OCI-LY3 (cell line): ENCODE measurements around the gene PTPN5.

Experiments used
- H2AFZ ChIP-seq: fragments of 200-600, 300-600 bp; shearing (Covaris generic); 2 replicates; pipeline ENCODE4 v1.6.0; 2014; ENCODE audit warnings: antibody characterized with exemption, low read depth, low read length
- H3K27ac ChIP-seq: fragments of 200-600, 300-600 bp; sonication (generic); 2 replicates; pipeline ENCODE4 v1.5.1; 2014; ENCODE audit warnings: mild to moderate bottlenecking, low read length, moderate library complexity, mixed read lengths
- H3K27me3 ChIP-seq: fragments of 200-600, 300-600 bp; sonication (generic); 2 replicates; pipeline ENCODE4 v1.6.1; 2014; ENCODE audit warnings: low read depth, low read length, mixed read lengths
- H3K36me3 ChIP-seq: fragments of 200-600, 300-600 bp; sonication (generic); replicated peaks from 2 replicates; pipeline ENCODE3; 2014; ENCODE audit warnings: low read depth, low read length, mixed read lengths
- H3K4me1 ChIP-seq: fragments of 300-600, 200-600 bp; sonication (generic); 2 replicates; pipeline ENCODE4 v1.6.1; 2014; ENCODE audit warnings: low read length, mixed read lengths
- H3K4me2 ChIP-seq: fragments of 200-600, 300-600 bp; sonication (generic); 2 replicates; pipeline ENCODE4 v1.6.1; 2014; ENCODE audit warnings: low read length, mixed read lengths
- H3K4me3 ChIP-seq: fragments of 300-600, 200-600 bp; sonication (generic); 2 replicates; pipeline ENCODE4 v1.5.1; 2014; ENCODE audit warnings: antibody characterized with exemption, mild to moderate bottlenecking, low read length, moderate library complexity
- H3K79me2 ChIP-seq: fragments of 300-600, 200-600 bp; shearing (Covaris generic); 2 replicates; pipeline ENCODE4 v1.6.1; 2014; ENCODE audit warnings: mild to moderate bottlenecking, low read length, mixed read lengths
- H3K9ac ChIP-seq: fragments of 300-600, 200-600 bp; shearing (Covaris generic); 2 replicates; pipeline ENCODE4 v1.6.0; 2014; ENCODE audit warnings: mild to moderate bottlenecking, low read length, moderate library complexity
- H3K9me3 ChIP-seq: fragments of 200-600, 300-600 bp; shearing (Covaris generic); 2 replicates; pipeline ENCODE4 v1.6.1; 2014; ENCODE audit warnings: low read length, mixed read lengths; ENCODE audit not compliant: insufficient read depth
- H4K20me1 ChIP-seq: fragments of 200-600, 300-600 bp; sonication (generic); 2 replicates; pipeline ENCODE4 v1.6.1; 2016; ENCODE audit warnings: low read length, mixed read lengths; ENCODE audit not compliant: insufficient read depth
- CTCF ChIP-seq: fragments of 200-600, 300-600 bp; sonication (generic); IDR thresholded peaks from 2 replicates; pipeline ENCODE4 v1.5.1; 2014; ENCODE audit warnings: antibody characterized with exemption, low read length, low read depth
- EZH2phosphoT487 ChIP-seq: fragments of 200-600 bp; shearing (Covaris generic); IDR thresholded peaks from 2 replicates; pipeline ENCODE4 v1.6.1; 2018; ENCODE audit warnings: antibody characterized with exemption, mixed run types, low read depth

The PTPN5 gene

GRCh38 chr11:18700375-18700774, 91.2 kb downstream of the PTPN5 start:
- TF ChIP-seq EZH2phosphoT487 (no peak), CTCF (no peak)
- Histone ChIP-seq H3K4me3 (no peak overlapping the region), H3K9me3 (no peaks in the 10 kb centered on the region), H3K4me1 (peaks cover 15% of the 10 kb centered on the region), H3K79me2 (no peaks in the 10 kb centered on the region), H3K9ac (no peak overlapping the region), H2AFZ (no peak overlapping the region), H3K36me3 (no peaks in the 10 kb centered on the region), H3K27me3 (peaks cover 29% of the 10 kb centered on the region), H3K4me2 (no peak overlapping the region), H4K20me1 (no peaks in the 10 kb centered on the region), H3K27ac (no peak overlapping the region)

GRCh38 chr11:18699848-18700261, 91.7 kb downstream of the PTPN5 start:
- Histone ChIP-seq H3K27me3 (peaks cover 31% of the 10 kb centered on the region), H3K4me3 (peak overlapping the region; percentile 76; the same call in 1 of the 2 replicates), H3K9me3 (no peaks in the 10 kb centered on the region), H3K9ac (no peak overlapping the region), H3K79me2 (no peaks in the 10 kb centered on the region), H3K36me3 (no peaks in the 10 kb centered on the region), H3K4me2 (peak overlapping the region; percentile 67), H4K20me1 (no peaks in the 10 kb centered on the region), H2AFZ (no peak overlapping the region), H3K27ac (no peak overlapping the region), H3K4me1 (peaks cover 15% of the 10 kb centered on the region)
- TF ChIP-seq EZH2phosphoT487, result no peak
- TF ChIP-seq CTCF, result no peak

DNA sequence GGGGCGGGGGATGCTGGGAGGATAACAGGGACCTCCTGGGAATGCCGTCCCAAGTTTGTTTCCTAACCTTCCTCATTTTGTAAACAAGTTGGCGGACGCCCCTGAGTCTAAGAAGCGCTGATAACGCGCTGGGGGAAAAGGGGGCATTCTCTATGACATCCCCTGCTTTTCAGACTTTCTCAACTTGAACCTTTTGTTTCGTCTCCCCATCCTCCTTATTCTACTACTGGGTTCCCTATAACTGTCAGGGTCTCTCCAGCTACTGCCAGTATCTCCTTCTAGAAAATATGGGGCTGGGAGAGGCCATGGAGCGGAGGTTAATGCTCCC, 92.4 kb downstream of the PTPN5 start:
- Histone ChIP-seq H3K79me2 (no peaks in the 10 kb centered on the region), H3K4me2 (peak overlapping the region; percentile 67), H2AFZ (no peak overlapping the region), H3K36me3 (no peaks in the 10 kb centered on the region), H3K4me3 (peak overlapping the region; percentile 76), H3K9ac (no peak overlapping the region), H3K4me1 (peaks cover 15% of the 10 kb centered on the region), H3K9me3 (no peaks in the 10 kb centered on the region), H4K20me1 (no peaks in the 10 kb centered on the region), H3K27me3 (peaks cover 31% of the 10 kb centered on the region), H3K27ac (no peak overlapping the region)
- TF ChIP-seq EZH2phosphoT487, result no peak
- no peak for TF ChIP-seq CTCF

DNA sequence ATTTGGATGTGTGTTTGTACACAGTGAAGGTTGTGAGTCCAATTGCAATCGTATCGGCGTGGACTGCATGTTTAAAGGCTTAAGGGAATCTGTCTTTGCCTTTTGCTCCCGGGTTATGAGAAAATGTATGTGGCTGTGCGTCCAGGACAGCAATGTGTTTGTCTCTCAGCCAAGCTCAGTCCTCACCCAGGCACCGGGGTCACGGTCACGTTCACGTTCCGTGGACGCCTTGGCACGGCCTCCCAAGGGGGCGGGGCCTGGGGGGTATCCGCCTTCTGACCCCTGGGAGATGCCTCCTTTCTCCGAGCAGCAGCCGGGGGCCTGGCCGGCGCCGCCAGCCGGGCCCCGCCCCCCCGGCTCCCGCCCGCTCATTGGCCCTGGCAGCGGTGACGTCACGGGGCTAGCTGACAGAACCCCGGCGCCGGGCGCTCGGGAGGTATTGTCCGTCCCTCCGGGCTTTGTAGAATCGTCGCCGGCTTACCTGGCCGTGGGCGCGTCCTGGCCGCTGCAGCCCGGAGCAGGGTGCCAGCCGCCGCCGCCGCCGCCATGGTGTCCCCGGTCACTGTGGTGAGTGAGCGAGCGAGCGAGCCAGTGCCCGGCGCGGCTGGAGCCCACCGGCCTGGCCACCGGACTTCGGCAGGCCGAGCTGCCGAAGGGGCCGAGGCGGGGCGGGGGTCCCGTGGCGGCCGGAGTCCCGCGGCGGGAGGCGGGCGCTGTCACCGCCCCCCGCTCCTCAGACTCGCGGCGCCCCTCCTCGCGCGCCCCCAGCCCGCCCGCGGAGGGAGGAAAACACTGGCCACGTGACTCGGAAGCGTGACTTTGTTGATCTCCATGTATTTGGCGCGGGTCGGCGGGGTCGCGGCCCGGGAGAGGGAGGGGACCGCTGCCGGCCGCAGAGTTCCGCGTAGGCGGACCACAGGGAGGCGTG, 93.0 kb downstream of the PTPN5 start, which contains the start of gene TMEM86A:
Gene TMEM86A (plus strand): TSS at position 439 of the 928 bp plus-strand sequence. CDS start 108 bp downstream, at position 547.
- Histone ChIP-seq H3K36me3 (no peaks in the 10 kb centered on the region), H3K27ac (no peak within 1 kb of the TSS), H3K4me1 (peaks cover 16% of the 10 kb centered on the region), H2AFZ (peak within 1 kb of the TSS; percentile 8; the same call in 1 of the 2 replicates), H4K20me1 (no peaks in the 10 kb centered on the region), H3K9ac (peak within 1 kb of the TSS; percentile 28), H3K4me3 (peak within 1 kb of the TSS; percentile 76), H3K27me3 (peaks cover 31% of the 10 kb centered on the region), H3K79me2 (no peaks in the 10 kb centered on the region), H3K4me2 (peak within 1 kb of the TSS; percentile 67), H3K9me3 (no peaks in the 10 kb centered on the region)
- no peak for TF ChIP-seq EZH2phosphoT487
- TF ChIP-seq CTCF, result no peak
